ENCODE measurements around the gene DCP2.

- TF ChIP-seq CTCF (IDR thresholded peaks at IDR 0.05): no peak
- no peak for TF ChIP-seq POLR2A (IDR thresholded peaks at IDR 0.05)
Observed at GRCh38 chr5:113026211-113026610, 49.6 kb downstream of the DCP2 start.

Measured in lower leg skin (tissue), 3 donors.